Stimulated activated CD8-positive, alpha-beta memory T cell treated with anti-CD3 and anti-CD28 coated beads, Interleukin-2, amount 100 ng/mL, for 48 hours (primary cell): Measurements from ENCODE around the gene CEP152.

Experiments used
- DNase-seq, 2 donors: peaks; one replicate each; pipeline ENCODE4 v3.0.0-alpha.2; 2020; ENCODE audit warnings: low read depth in 2 of 2

Gene CEP152

GRCh38 chr15:48777645-48778330 lies 33.1 kb downstream of the CEP152 start:
- DNase-seq = no peak

- DNase-seq = no peak
These were observed 35.3 kb downstream of the CEP152 start for GRCh38 chr15:48775546-48775945.

- DNase-seq = no peak
These were observed 36.4 kb downstream of the CEP152 start for GRCh38 chr15:48774484-48774883.

- DNase-seq = no peak
These were observed 44.7 kb downstream of the CEP152 start for GRCh38 chr15:48766196-48766595.

GRCh38 chr15:48765022-48765421 lies 45.8 kb downstream of the CEP152 start:
- no peak for DNase-seq

GRCh38 chr15:48761393-48762158 lies 49.3 kb downstream of the CEP152 start:
- no peak for DNase-seq

GRCh38 chr15:48759921-48760320 lies 50.9 kb downstream of the CEP152 start:
- DNase-seq = no peak

- no peak for DNase-seq
These were observed 53.2 kb downstream of the CEP152 start for GRCh38 chr15:48757661-48758060.

GRCh38 chr15:48754011-48754410 lies 56.9 kb downstream of the CEP152 start:
- DNase-seq = no peak

GRCh38 chr15:48751595-48751994 lies 59.3 kb downstream of the CEP152 start:
- no peak for DNase-seq

GRCh38 chr15:48748535-48748934 lies 62.3 kb downstream of the CEP152 start:
- no peak for DNase-seq

GRCh38 chr15:48733615-48734014 lies 77.3 kb downstream of the CEP152 start:
- DNase-seq = no peak

- DNase-seq = no peak
These were observed 80.4 kb downstream of the CEP152 start for GRCh38 chr15:48730506-48730905.

GRCh38 chr15:48723969-48724368 lies 86.9 kb downstream of the CEP152 start:
- no peak for DNase-seq

GRCh38 chr15:48722764-48723661 lies 87.9 kb downstream of the CEP152 start:
- no peak for DNase-seq

GRCh38 chr15:48721061-48721810 lies 89.6 kb downstream of the CEP152 start:
- DNase-seq = no peak

- no peak for DNase-seq
These were observed 90.2 kb downstream of the CEP152 start for GRCh38 chr15:48720646-48721045.

GRCh38 chr15:48719668-48720067 lies 91.2 kb downstream of the CEP152 start:
- DNase-seq = no peak

- DNase-seq = no peak
These were observed 92.2 kb downstream of the CEP152 start for GRCh38 chr15:48718646-48719045.

- no peak for DNase-seq
These were observed 93.4 kb downstream of the CEP152 start for GRCh38 chr15:48717458-48717857.

GRCh38 chr15:48712546-48712945 lies 98.3 kb downstream of the CEP152 start:
- DNase-seq = no peak
